ENCODE results near the gene TTF2. TPM values are rescaled to one million over a fixed set of nuclear protein-coding genes. Genes with fewer than 3 reads are reported as not detected.

The TTF2 gene
- 2.9 and 5.9 TPM in 2 replicates for total RNA-seq (2014; rRNA removed; shearing (Covaris generic))

DNA sequence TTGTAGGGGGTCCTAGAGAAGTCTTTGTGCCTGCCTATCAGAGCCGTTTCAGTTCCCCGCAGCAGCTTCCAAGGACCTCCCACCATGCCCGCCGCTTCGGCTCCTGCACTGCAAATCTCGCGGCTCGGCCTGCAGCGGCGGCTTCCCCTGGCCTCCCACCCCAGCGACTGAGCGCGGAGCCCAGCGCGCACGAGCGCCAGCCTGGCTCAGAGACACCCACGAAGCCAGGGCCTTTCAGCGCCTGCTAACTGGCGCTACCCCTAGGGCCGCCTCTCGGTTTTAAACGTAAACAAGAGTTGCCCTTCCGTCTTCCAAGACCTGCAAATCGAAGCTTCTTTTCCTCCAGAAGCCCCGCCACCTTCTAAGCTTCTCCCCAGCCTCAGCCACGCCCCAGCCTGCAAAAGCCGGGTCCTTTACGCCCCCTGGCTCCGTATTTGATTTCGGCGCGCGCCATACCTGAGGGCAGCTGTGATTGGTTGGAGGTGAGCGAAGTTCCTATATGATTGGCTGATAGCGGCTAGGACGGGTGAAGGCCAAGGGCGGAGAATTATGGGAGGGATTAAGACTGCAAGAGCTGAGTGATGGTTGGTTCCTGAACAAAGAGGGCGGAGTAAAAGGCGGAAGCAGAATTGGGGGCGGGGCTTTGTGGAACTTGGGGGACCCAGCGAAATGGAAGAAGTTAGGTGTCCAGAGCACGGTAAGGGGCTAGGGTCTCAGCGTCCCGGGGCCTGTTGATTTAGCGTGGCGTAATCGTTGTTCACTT lies at the start of gene TTF2:
Gene TTF2, plus strand, starts transcription at position 649 of the 763 bp plus-strand sequence. Its CDS starts 21 bp downstream, at position 670.
- peak; percentile 97 for DNase-seq (ENCODE audit: low spot score)

DNA sequence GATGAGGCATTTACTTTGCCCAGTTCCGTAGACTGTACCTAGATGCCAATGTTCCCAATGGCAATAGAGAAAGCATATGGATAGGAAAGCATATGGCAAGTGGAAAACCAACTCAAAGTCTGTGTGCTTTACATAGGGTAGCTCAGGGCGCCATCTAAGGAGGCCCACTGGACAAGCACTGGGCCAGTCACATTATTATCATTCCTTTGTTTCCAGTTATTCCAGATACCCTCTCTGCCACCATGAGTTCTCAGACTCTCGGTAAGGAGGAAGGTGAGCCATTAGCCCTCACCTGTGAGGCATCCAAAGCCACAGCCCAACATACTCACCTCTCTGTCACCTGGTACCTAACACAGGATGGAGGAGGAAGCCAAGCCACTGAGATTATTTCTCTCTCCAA lies 48.8 kb upstream of the TTF2 start:
- DNase-seq (ENCODE audit: low spot score): no peak

- no peak for DNase-seq (ENCODE audit: low spot score)
These were observed 46.7 kb upstream of the TTF2 start for GRCh38 chr1:117013309-117013858.

DNA sequence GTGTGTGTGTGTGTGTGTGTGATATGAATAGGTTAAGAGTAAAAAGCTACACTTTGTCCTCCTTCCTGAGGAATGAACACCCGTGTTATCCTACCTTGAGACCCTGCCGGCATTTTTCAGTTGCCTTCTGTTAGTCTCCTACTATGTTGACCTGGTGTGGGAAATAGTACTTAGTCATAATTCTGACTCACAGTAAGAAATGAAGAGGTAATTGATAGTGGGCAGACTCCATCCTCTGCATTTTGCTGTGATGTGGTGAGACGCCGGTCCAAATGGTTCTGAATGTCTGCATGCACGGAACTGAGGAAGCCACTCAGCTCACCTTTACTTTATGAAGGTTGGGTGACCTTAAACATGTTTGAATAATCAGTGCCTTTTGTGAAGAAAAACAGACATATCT lies 45.9 kb upstream of the TTF2 start:
- DNase-seq (ENCODE audit: low spot score): no peak

DNA sequence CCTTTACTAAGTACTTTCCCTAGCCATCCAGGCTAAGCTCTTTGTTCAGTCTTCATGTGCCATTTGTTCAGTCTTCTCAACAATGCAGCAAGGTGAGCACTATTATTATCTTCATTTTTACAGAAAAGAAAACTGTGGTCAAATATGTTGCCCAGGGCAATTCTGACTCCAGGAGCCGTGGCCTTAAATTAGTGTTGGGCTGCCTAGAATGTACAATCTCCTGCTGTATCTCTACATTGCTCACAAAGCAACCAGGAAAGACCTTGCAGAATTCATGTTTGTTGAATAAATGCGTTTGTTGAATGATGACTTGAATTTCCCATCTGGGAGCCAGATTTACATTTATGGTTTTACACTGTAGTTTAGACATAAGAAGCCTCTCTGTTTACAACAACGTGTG lies 44.4 kb upstream of the TTF2 start:
- no peak for DNase-seq (ENCODE audit: low spot score)

DNA sequence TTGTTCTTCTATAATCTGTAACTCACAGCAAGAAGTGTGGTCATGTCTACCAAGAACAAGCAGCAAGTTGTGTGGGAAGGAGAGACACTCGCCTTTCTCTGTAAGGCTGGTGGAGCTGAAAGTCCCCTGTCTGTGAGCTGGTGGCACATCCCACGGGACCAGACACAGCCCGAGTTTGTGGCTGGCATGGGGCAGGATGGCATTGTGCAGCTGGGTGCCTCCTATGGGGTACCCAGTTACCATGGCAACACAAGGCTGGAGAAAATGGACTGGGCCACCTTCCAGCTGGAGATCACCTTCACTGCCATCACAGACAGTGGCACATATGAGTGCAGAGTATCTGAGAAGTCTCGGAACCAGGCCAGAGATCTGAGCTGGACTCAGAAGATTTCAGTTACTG lies 43.1 kb upstream of the TTF2 start:
- DNase-seq (ENCODE audit: low spot score): no peak

DNA sequence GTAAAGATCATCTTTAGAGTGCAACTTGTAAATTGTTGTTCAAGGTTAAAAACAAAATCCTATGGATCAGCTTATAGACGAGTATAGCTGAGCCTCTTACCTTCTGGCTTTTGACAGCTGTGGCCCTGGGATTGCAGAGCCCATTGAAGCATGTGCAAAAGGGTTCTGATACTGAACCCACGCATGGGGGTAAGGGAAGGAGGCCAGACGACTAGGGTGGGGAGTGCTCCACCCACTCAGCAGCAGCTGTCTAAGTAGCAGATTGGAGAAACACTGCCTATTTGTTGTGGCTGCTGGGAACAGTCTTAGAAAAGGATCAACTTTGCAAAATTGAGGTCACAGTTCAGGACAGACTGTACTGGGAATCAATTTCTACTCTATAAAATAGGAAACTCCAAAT lies 42.5 kb upstream of the TTF2 start:
- no peak for DNase-seq (ENCODE audit: low spot score)

DNA sequence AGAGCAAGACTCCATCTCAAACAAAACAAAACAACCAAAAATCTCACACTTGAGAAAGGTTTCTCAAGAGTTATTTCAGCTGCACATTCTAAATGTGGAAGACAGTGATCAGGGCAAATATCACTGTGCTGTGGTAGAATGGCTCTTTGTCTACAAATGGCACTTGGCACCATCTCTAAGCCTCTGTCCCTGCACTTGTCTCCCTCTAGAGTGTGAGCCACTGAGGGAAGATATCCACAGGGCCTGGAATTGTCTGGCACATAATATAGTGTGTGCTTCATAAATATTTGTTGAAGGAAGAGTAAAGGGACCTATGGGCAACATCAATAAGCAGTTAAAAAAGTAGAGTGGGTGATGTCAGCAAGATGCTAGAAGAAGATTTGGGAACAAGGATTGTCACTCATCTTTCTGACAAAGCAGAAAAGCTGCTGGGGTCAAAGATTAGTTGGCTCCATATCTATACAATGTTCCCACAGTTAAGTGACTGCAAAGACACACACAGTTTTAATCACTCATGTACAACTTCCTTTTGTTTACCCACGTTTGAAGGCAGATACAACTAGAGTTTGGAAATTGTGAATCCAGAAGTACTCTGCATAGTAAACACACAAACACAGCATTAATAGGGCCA lies 39.5 kb upstream of the TTF2 start:
- no peak for DNase-seq (ENCODE audit: low spot score)

- DNase-seq (ENCODE audit: low spot score): no peak
These were observed 38.0 kb upstream of the TTF2 start for GRCh38 chr1:117022114-117022513.

DNA sequence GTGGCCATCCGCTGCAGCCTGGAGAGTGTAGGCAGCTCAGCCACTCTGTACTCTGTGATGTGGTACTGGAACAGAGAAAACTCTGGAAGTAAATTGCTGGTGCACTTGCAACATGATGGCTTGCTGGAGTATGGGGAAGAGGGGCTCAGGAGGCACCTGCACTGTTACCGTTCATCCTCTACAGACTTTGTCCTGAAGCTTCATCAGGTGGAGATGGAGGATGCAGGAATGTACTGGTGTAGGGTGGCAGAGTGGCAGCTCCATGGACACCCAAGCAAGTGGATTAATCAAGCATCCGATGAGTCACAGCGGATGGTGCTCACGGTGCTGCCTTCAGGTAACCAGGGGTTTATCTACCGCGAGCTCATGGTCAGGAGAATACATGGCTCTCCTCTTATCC lies 34.6 kb upstream of the TTF2 start:
- no peak for DNase-seq (ENCODE audit: low spot score)

- DNase-seq (ENCODE audit: low spot score): no peak
These were observed 33.8 kb upstream of the TTF2 start for GRCh38 chr1:117026361-117026760.

DNA sequence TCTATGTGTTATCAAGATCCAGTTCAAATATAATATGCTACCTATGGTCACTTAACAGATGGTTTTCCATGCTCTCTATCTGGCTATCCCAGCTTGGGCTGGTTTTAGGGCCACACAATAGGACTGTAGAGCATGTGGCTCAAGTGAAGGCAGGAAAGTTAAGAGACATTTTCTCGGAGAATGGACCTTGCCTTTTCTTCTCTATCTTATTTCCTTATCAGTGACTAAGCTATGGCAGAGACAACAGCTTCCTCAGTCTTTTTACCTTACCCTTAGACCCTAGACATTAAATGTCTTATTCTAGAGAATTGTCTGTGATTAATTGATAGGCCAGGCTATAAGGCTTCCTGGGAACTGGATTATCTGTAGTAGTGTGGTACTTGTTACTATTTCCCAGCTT lies 30.4 kb upstream of the TTF2 start:
- DNase-seq (ENCODE audit: low spot score): no peak

- DNase-seq (ENCODE audit: low spot score): no peak
These were observed 29.8 kb upstream of the TTF2 start for GRCh38 chr1:117030271-117030877.

DNA sequence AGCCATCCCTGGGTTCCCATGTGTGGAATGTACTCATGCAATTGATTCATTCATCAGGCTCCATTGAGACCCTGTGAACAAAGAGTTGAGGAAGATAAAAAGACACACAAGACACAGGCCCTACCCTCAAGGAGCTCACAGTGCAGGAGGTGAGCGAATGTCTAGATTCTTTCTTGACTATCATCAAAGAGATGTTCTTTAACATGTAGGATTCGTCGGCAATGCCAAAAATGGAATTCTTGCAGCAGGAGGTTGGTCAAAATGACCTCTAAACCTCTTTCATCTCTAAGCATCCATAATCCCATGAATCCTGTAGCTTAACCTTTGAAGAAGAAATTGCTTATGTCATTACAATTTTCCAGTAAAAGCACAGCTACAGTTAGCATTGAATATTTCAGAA lies 27.9 kb upstream of the TTF2 start:
- no peak for DNase-seq (ENCODE audit: low spot score)

DNA sequence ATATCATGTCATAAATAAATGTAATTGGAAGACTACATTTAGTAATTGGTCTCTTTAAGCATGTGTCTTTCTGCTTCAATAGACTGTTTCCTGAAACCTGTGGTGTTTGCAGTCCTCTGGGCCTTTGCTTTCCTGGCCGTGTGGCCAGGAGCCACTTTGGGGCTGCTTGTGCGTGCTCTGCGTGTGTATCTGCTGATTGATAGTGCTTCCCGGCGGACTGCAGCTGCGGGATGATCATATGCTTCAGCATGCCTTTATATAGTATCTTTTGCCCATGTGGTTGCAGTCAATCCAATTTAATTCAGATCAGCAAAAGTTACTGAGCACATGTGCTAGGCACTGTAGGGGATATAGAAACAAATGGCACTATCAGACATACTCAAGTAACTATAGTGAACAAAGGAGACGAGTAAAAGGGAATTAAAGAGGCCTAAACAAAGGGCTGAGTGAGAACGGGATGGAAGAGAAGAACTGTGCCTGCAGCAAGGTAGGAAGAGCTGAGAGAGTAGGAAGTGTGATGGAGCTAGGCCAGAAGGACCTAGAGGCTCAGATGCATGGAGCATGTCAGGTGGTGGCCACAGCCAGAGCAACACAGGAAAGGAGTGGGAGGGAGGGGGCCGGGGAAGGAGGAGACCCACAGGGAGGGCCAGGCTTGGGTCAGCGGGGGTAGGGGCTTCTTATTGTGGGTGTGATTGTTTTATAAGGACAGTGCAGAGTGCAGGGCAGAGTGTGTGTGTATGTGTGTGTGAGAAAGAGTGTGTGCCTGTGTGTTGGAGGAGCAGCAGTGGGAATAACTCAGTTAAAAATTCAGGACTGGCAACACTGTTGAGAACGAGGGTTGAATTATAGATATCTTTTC lies 27.2 kb upstream of the TTF2 start:
- no peak for DNase-seq (ENCODE audit: low spot score)

DNA sequence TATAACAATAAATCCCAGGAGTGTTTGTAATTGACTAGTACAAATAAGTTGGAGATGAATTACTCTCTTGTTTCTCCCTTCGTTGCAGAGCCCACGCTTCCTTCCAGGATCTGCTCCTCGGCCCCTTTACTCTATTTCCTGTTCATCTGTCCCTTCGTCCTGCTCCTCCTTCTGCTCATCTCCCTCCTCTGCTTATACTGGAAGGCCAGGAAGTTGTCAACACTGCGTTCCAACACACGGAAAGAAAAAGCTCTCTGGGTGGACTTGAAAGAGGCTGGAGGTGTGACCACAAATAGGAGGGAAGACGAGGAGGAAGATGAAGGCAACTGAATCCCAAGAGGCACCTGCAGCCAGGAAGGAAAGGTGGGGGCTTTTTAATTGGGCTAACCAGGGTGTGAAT lies 26.4 kb upstream of the TTF2 start:
- no peak for DNase-seq (ENCODE audit: low spot score)

DNA sequence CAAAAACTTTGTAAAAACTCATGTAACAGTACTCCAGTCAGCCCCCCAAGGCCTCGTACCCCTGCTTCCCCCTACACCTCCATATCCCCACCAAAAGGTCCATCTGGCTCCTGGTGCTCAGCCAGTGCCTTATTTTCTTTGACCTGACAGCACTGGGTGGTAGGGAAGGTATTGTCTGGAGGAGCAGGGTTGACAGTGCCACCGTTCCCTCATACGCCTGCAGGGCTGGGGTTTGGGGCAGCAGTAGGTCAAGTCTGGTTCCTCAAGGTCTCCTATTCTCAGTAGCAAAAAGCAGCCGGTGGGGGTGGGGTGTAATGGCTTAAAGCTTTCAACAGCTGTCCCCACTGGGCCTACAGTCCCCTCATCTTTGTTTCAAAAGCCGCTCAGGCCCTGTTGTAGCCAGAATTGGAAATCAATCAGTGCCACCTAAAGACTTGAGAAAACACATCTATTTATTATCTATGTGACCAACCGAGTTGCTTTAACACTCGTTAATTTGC lies 25.3 kb upstream of the TTF2 start:
- DNase-seq (ENCODE audit: low spot score): no peak

- no peak for DNase-seq (ENCODE audit: low spot score)
These were observed 24.1 kb upstream of the TTF2 start for GRCh38 chr1:117036018-117036461.

DNA sequence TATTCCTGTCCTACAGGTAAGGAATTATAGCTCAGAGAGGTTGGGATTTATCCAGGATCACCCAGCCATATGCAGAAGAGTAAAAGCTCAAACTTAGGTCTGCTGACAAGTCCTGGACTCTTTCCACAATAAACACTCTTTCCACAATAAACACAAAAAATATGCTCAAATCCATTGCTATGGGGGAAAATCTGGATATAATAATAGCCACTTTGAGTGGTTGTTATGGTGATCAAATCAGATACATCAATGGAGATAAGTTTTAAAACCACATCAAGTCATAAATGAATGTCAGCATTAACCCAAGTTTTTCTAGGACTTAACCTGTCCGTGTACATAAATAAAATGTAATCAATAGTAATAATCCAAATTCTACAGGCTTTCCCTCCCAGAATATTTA lies 22.3 kb upstream of the TTF2 start:
- no peak for DNase-seq (ENCODE audit: low spot score)

- no peak for DNase-seq (ENCODE audit: low spot score)
These were observed 21.9 kb upstream of the TTF2 start for GRCh38 chr1:117038236-117038635.

GRCh38 chr1:117044217-117044616 lies 15.9 kb upstream of the TTF2 start:
- no peak for DNase-seq (ENCODE audit: low spot score)

DNA sequence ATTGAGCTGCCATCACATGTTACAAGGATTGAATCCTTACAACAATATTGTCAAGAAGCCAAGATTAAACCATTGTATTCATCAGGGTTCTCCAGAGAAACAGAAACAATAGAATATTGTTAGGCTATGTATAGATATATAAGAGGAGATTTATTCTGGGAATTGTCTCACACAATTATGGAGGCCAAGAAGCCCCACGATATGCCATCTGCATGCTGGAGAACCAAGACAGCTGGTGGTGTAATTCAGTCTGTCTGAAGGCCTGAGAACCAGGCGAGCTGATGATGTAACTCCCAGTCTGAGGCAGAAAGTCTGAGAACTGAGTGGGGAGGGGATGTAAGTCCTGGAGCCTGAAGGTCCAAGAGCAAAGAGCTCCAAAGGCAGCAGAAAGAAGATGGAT lies 14.5 kb upstream of the TTF2 start:
- no peak for DNase-seq (ENCODE audit: low spot score)

Measured in H4 (cell line).